ENCODE data around the gene GNAQ. TPM values are rescaled to one million over a fixed set of nuclear protein-coding genes. Genes with fewer than 3 reads are reported as not detected.

The GNAQ gene
- total and polyA plus RNA-seq, 2 of the 13 experiments (the other 11 are each of a cell fraction or from before 2014, with no cell fraction given), result 16.5 to 17.7 TPM

DNA sequence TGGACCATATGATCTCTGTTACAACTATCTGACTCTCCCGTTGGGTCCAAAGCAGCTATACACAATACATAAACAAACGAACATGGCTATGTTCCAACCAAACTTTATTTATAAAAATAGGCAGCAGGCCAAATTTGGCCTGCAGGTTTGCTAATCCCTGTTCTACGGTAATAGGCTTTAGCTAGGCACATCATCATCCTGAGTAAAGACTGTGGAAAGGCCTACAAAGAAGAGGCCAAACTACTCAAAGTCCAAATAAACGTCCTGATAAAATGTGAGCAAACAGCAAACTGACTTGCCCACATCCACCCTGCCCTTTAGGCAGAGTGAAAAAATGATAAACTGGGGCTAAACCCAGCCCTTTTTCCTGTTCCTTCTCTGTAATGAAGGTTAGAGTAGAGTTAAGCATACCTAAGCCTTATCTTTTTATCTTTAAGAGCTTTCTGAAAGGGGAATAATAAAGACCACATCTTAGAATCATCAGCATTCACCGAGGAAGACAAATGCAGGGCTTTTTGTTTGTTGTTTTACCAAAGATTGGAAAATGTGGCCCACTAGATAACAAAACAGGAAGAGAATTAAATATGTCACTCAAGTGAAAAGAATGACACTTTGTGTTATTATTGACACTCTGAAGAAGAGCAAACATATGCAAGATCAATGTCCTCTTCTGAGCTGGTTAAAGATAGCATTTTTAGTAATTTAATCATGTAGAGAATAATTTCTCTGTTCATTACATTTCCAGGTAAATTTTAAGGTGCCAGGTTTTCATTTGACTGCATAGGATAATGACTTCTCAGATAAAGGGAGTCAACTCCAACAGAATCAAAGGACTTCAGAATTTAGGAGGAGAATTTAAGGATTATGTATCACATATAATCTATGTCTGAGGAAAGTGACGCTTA, 223.5 kb downstream of the GNAQ start (continued):
- TF ChIP-seq ZSCAN30 (CRISPR knock-in tag; IDR thresholded peaks at IDR 0.05) (no peak), SP5 (CRISPR knock-in tag; IDR thresholded peaks at IDR 0.05; ENCODE audit: borderline replicate concordance, low read depth) (no peak), HNF1A (IDR thresholded peaks at IDR 0.05; ENCODE audit: low read depth) (0 out of 2 replicates have a peak, but pooled peaks have one; percentile 15), HNF1A (CRISPR knock-in tag; IDR thresholded peaks at IDR 0.05; ENCODE audit: borderline replicate concordance) (0 out of 2 replicates have a peak, but pooled peaks have one; percentile 17), ZFP36L1 (CRISPR knock-in tag; IDR thresholded peaks at IDR 0.05) (no peak), ZMYM4 (CRISPR knock-in tag; IDR thresholded peaks at IDR 0.05) (0 out of 2 replicates have a peak, but pooled peaks have one; percentile 35), ZNF235 (CRISPR knock-in tag; IDR thresholded peaks at IDR 0.05; ENCODE audit: borderline replicate concordance) (no peak), SETDB1 (CRISPR knock-in tag; IDR thresholded peaks at IDR 0.05; ENCODE audit: borderline replicate concordance) (no peak), ZNF10 (CRISPR knock-in tag; IDR thresholded peaks at IDR 0.05; ENCODE audit: borderline replicate concordance, low read depth) (no peak), FOXK2 (IDR thresholded peaks at IDR 0.05) (no peak)
- TF ChIP-seq, protein P1, sequence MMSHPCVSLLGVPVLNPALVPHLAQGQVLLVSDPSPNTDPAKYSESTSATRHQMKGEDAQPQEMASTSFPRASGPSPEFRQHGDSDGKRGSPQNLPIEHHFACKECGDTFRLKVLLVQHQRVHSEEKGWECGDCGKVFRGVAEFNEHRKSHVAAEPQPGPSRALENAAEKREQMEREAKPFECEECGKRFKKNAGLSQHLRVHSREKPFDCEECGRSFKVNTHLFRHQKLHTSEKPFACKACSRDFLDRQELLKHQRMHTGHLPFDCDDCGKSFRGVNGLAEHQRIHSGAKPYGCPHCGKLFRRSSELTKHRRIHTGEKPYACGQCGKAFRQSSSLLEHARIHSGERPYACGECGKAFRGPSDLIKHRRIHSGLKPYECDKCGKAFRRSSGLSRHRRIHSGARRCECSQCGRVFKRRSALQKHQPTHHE (CRISPR knock-in tag; IDR thresholded peaks at IDR 0.05; ENCODE audit: borderline replicate concordance), result no peak
- TF ChIP-seq, protein P2, sequence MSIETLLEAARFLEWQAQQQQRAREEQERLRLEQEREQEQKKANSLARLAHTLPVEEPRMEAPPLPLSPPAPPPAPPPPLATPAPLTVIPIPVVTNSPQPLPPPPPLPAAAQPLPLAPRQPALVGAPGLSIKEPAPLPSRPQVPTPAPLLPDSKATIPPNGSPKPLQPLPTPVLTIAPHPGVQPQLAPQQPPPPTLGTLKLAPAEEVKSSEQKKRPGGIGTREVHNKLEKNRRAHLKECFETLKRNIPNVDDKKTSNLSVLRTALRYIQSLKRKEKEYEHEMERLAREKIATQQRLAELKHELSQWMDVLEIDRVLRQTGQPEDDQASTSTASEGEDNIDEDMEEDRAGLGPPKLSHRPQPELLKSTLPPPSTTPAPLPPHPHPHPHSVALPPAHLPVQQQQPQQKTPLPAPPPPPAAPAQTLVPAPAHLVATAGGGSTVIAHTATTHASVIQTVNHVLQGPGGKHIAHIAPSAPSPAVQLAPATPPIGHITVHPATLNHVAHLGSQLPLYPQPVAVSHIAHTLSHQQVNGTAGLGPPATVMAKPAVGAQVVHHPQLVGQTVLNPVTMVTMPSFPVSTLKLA (IDR thresholded peaks at IDR 0.05), result no peak
- TF ChIP-seq, protein P3, sequence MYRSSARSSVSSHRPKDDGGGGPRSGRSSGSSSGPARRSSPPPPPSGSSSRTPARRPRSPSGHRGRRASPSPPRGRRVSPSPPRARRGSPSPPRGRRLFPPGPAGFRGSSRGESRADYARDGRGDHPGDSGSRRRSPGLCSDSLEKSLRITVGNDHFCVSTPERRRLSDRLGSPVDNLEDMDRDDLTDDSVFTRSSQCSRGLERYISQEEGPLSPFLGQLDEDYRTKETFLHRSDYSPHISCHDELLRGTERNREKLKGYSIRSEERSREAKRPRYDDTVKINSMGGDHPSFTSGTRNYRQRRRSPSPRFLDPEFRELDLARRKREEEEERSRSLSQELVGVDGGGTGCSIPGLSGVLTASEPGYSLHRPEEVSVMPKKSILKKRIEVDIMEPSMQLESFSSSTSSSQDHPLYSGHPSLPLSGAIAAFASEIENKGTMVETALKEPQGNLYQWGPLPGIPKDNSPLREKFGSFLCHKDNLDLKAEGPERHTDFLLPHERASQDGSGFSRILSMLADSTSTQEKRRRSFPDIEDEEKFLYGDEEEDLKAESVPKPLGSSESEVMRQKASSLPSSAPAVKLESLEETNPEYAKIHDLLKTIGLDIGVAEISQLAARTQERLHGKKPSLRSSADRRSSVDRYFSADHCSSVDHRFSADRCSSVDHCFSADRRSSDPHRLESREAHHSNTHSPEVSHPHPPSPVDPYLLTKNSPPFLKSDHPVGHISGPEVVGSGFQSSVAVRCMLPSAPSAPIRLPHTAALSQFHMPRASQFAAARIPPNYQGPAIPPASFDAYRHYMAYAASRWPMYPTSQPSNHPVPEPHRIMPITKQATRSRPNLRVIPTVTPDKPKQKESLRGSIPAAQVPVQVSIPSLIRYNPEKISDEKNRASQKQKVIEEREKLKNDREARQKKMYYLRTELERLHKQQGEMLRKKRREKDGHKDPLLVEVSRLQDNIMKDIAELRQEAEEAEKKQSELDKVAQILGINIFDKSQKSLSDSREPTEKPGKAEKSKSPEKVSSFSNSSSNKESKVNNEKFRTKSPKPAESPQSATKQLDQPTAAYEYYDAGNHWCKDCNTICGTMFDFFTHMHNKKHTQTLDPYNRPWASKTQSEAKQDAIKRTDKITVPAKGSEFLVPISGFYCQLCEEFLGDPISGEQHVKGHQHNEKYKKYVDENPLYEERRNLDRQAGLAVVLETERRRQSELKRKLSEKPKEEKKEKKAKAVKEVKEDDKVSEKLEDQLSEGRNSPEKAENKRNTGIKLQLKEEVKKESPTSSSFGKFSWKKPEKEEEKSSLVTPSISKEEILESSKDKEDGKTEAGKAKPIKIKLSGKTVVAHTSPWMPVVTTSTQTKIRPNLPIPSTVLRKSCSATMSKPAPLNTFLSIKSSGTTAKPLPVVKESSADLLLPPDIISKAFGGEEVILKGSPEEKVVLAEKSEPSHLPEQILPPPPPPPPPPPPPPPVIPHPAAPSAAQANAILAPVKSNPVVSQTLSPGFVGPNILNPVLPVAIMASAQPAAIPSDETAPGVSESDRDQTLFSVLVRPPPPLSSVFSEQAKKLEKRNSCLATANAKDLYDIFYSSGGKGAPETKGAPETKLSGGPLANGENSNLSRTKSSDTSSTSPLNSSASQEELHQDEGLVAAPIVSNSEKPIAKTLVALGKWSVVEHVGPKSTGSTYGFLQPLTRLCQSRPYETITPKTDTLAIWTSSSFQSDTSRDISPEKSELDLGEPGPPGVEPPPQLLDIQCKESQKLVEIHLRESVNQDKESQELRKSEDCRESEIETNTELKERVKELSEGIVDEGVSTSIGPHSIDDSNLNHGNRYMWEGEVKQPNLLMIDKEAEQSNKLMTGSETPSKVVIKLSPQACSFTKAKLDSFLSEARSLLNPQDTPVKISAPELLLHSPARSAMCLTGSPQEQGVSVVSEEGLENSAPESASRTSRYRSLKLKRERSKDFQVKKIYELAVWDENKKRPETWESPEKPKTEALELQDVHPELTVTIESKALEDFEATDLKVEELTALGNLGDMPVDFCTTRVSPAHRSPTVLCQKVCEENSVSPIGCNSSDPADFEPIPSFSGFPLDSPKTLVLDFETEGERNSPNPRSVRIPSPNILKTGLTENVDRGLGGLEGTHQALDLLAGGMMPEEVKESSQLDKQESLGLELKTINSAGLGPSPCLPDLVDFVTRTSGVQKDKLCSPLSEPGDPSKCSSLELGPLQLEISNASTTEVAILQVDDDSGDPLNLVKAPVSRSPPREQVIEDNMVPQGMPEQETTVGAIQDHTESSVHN (CRISPR knock-in tag; IDR thresholded peaks at IDR 0.05), result no peak

Data from HepG2 (cell line).